Coronary artery (tissue), 2 donors: ENCODE data around the gene RAB3B.
A peak's percentile ranks its signal among the peaks of the same experiment; 100 is the strongest.

ENCODE experiments used
- DNase-seq: peaks from one replicate; pipeline ENCODE4 v3.0.0-alpha.2; 2017; ENCODE audit warnings: low spot score
- H3K27ac ChIP-seq, 2 donors: fragments of 200-600 bp; sonication (generic); one replicate each; pipeline ENCODE4 v1.5.1; 2016 to 2019
- H3K4me3 ChIP-seq: fragments of 200-600 bp; sonication (generic); 2 replicates; pipeline ENCODE4 v1.5.1; 2016; ENCODE audit warnings: mild to moderate bottlenecking, moderate library complexity
- CTCF ChIP-seq: fragments of 200-600 bp; sonication (generic); IDR thresholded peaks from one replicate; pipeline ENCODE4 v1.5.1; 2019; ENCODE audit warnings: antibody characterized with exemption

Gene RAB3B

DNA sequence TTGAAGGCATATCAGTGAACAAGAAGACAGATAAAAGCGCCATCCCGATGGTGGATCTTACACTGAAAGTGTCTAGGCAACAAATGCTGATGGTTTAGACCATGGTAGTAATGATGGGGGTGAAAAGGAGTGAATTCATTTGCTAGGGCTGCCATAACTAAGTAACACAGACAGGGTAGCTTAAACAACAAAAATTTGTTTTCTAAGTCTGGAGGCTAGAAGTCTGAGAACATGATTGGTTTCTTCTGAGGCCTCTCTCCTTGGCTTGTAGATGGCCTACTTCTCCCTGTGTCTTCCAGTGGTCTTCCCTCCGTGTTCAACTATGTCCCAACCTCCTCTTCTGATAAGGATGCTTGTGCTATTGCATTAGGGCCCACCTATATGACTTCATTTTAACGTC lies 13.4 kb upstream of the RAB3B start:
- no peak overlapping the region for H3K27ac ChIP-seq
- no peak overlapping the region for H3K4me3 ChIP-seq
- TF ChIP-seq CTCF: no peak
- no peak for DNase-seq

DNA sequence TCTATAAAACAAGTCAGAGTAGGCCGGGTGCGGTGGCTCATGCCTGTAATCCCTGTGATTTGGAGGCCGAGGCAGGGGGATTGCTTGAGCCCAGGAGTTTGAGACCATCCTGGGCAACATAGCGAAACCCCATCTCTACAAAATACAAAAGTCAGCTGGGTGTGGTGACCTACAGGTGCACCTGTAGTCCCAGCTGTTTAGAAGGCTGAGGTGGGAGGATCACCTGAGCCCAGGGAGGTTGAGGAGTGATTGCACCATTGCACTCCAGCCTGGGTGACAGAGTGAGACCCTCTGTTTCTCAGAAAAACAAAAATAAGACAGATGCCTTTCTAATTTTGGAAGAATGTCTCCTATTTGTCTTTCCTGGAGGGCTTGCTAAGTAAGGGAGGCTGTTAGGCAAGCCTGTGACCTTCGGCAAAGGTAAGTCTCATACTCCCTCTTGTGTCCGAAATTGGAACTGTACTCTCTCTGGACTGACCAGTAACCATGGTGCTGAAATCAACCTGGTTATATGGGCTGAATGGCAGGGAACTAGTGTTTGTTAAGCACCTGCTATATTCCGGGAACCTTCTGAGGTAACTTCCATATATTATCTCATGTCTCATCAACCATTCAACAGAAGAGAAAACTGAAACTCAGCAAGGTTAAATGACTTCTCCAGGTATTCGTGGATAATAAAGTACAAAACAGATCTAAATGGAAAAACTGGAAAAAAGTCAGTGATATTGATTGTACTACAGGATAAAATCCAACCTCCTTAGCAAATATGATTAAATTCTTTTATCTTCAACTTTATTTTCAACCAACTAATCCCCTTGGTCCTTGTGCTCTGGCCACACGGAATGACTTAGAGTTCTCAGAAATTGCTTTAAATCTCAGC lies 11.8 kb upstream of the RAB3B start:
- no peak for DNase-seq
- no peak overlapping the region for H3K4me3 ChIP-seq
- no peak overlapping the region for H3K27ac ChIP-seq
- peak; percentile 69 for TF ChIP-seq CTCF

DNA sequence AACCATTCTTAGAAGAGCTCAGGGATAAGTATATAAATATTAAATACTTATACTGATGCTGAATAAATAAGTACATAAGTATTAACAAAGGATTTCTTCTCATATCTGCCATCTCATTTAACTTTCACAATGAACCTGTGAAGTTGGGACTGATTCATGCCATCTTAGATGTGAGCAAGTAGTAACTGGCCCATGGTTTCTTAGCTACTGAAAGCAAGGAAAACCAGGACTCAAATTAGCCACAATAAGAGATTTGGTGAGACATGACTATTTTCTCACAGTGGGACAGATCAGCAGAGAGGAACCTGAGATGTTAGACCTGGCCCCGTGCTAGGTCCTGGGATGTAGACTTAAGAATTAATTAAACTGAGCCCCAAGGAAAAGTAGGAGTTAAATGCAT lies 8.2 kb upstream of the RAB3B start:
- Histone ChIP-seq H3K4me3 (no peak overlapping the region), H3K27ac (no peak overlapping the region)
- TF ChIP-seq CTCF: no peak
- no peak for DNase-seq

DNA sequence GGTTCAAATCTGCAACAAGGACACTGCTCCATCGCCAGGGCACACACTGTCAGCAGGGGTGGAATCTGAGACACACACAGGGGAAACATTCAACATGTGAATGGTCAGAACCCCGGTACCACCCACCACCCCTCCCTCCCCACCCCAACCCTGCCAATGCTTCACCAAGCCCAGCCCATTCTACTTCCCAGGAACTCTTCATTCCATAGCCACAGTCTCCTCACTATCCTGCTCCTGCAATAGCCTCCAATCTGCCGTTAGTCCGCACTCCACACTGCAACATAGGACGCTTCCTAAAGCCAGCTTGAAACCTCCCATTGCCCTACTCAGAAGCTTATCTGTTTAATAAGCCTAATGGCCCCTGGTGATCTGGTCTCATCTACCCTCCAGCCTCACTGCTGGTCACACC lies 7.5 kb upstream of the RAB3B start:
- Histone ChIP-seq H3K4me3 (no peak overlapping the region), H3K27ac (no peak overlapping the region)
- DNase-seq: no peak
- TF ChIP-seq CTCF: no peak

- peak overlapping the region; percentile 70 for H3K4me3 ChIP-seq
- H3K27ac ChIP-seq: no peak overlapping the region
- DNase-seq: no peak
- no peak for TF ChIP-seq CTCF
These were observed 670 bp downstream of the RAB3B start for GRCh38 chr1:51989582-51990477.

- no peak for TF ChIP-seq CTCF
- Histone ChIP-seq H3K4me3 (no peak overlapping the region), H3K27ac (no peak overlapping the region)
- DNase-seq: no peak
These were observed 2.2 kb downstream of the RAB3B start for GRCh38 chr1:51988254-51988653.
